ENCODE measurements around the gene UGT1A7.

UGT1A7 gene

DNA sequence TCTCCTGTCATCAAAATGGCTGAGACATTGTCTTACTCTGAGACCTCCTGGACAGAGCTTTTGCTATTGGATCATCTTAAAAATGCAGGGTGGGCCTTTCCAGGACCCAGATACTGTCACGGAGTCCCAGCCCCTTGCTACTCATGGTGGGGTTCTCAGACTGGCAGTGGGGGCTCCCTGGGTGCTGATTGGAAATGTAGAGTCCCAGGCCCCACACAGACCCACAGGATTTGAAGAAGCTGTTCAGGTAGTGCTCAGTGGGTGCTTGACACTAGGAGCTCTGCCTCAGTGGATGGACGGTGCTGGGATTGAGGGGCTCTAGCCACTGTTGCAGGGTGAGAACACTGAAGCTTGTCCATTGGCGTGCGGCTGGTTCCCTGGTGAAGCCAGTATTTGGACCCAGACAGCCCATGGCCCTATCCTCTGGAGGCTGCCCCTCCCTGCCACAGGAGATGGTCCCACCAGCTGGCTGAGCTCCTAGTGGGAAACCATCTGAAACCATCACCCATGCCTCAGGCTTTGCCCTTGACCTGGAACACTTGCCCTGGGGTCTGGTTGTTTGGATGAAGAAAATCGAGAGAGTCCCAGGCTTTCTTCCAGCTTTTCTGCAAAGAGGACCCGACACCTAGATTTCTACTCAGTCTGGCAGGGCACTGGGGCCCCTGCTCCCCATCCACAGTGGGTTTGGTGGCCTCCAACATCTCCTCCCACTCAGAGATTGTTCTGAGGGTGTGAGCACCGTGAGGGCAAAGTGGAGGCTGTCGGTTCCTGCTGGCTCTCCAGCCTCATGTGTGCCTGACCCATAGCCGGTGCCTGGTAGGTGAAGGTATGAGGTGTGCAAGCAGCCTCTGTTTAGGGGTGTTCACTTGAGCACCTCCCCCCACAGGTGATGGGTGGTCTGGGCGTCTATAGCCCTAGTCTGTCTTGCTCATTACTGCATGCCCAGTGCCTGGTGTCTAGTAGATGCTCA lies 126.5 kb downstream of the UGT1A7 start:
- no peak overlapping the region for H3K4me3 ChIP-seq (ENCODE audit: insufficient read length, low read depth)
- DNase-seq (ENCODE audit: low read depth, low spot score) = no peak
- peaks cover 4% of the 10 kb centered on the region for H3K27me3 ChIP-seq (ENCODE audit: insufficient read depth, insufficient read length)
- TF ChIP-seq ZNF274 (IDR thresholded peaks at IDR 0.05; ENCODE audit: low read depth, low read length) = no peak
- no peak for TF ChIP-seq SUZ12 (IDR thresholded peaks at IDR 0.05; ENCODE audit: extremely low read depth, insufficient read depth, insufficient read length)
- TF ChIP-seq YY1 (IDR thresholded peaks at IDR 0.05; ENCODE audit: insufficient read depth, insufficient read length) = no peak
- H3K9me3 ChIP-seq (ENCODE audit: insufficient read depth, low read length) = no peaks in the 10 kb centered on the region; the same call in 1 of the 2 replicates
- no peak overlapping the region for H3K9ac ChIP-seq (ENCODE audit: insufficient read length, low read depth)
- no peaks in the 10 kb centered on the region for H3K36me3 ChIP-seq (ENCODE audit: insufficient read depth, insufficient read length, low read length)
- no peaks in the 10 kb centered on the region for H3K4me1 ChIP-seq (ENCODE audit: insufficient read depth, insufficient read length)

DNA sequence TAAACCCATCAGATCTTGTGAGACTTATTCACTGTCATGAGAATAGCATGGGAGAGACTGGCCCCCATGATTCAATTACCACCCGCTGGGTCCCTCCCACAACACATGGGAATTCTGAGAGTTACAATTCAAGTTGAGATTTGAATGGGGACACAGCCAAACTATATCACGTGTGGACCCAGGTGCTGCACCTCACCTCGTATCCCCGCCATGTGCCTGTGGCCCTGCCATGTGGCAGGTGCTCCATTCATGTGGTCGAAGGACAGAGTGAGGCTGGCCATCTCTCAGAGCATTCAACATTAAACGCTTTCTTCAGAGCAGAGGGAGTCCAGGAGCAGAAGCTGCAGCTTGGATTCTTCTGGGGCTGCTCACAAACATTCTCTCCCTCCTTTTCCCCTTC lies 128.7 kb downstream of the UGT1A7 start:
- no peak overlapping the region for H3K4me3 ChIP-seq (ENCODE audit: insufficient read length, low read depth)
- H3K36me3 ChIP-seq (ENCODE audit: insufficient read depth, insufficient read length, low read length) = no peaks in the 10 kb centered on the region

DNA sequence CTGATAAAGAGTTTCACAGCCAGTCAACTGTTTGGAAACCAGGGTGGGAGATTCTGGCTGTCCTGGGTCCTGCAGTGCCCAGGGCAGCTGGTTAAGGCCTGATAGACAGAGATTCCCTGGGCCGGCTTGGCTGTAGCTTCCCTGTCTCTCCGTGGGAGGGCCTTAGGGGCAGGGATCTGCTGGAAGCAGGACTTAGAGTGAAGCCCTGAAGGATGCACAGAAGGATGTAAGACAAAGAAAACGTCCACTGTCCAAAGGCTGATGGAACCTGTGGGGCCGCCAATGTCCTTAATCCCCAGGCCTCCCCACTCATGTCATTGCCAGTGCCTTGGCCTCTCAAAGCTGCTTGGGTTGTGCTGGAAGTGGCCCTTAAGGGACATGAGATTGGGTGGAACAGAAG lies 129.4 kb downstream of the UGT1A7 start:
- TF ChIP-seq SUZ12 (IDR thresholded peaks at IDR 0.05; ENCODE audit: extremely low read depth, insufficient read depth, insufficient read length) (no peak), ZNF274 (IDR thresholded peaks at IDR 0.05; ENCODE audit: low read depth, low read length) (no peak), YY1 (IDR thresholded peaks at IDR 0.05; ENCODE audit: insufficient read depth, insufficient read length) (no peak)
- no peaks in the 10 kb centered on the region for H3K27me3 ChIP-seq (ENCODE audit: insufficient read depth, insufficient read length)
- no peaks in the 10 kb centered on the region; the same call in 1 of the 2 replicates for H3K9me3 ChIP-seq (ENCODE audit: insufficient read depth, low read length)
- no peak for DNase-seq (ENCODE audit: low read depth, low spot score)
- no peaks in the 10 kb centered on the region for H3K36me3 ChIP-seq (ENCODE audit: insufficient read depth, insufficient read length, low read length)
- no peak overlapping the region for H3K4me3 ChIP-seq (ENCODE audit: insufficient read length, low read depth)
- no peak overlapping the region for H3K9ac ChIP-seq (ENCODE audit: insufficient read length, low read depth)
- H3K4me1 ChIP-seq (ENCODE audit: insufficient read depth, insufficient read length) = no peaks in the 10 kb centered on the region

More for the DNA sequence above, 128.7 kb downstream of the UGT1A7 start:
- TF ChIP-seq SUZ12 (IDR thresholded peaks at IDR 0.05; ENCODE audit: extremely low read depth, insufficient read depth, insufficient read length) (no peak), ZNF274 (IDR thresholded peaks at IDR 0.05; ENCODE audit: low read depth, low read length) (no peak), YY1 (IDR thresholded peaks at IDR 0.05; ENCODE audit: insufficient read depth, insufficient read length) (no peak)
- Histone ChIP-seq H3K9ac (ENCODE audit: insufficient read length, low read depth) (no peak overlapping the region), H3K9me3 (ENCODE audit: insufficient read depth, low read length) (no peaks in the 10 kb centered on the region; the same call in 1 of the 2 replicates), H3K4me1 (ENCODE audit: insufficient read depth, insufficient read length) (no peaks in the 10 kb centered on the region), H3K27me3 (ENCODE audit: insufficient read depth, insufficient read length) (no peaks in the 10 kb centered on the region)
- DNase-seq (ENCODE audit: low read depth, low spot score) = no peak

DNA sequence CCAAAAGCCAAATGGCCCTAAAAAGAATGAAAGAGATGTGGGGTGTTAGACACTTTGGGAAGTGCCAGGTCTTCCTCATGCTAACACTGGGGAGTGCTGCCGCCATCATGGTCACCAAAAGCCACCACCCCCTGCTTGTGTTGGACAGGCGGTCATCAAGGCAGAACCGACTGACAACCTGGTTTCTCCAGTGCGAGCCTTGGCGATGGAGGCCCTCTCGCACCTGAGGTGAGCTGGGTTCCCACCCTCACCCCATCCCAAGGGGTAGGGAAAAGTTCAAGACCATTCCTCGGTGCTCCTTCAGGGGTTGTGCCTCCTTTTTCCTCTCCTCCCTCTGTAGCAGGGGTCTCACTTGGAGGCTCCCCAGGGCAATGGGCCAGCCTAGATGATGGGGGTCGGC lies 130.0 kb downstream of the UGT1A7 start:
- Histone ChIP-seq H3K9ac (ENCODE audit: insufficient read length, low read depth) (no peak overlapping the region), H3K4me3 (ENCODE audit: insufficient read length, low read depth) (no peak overlapping the region)

DNA sequence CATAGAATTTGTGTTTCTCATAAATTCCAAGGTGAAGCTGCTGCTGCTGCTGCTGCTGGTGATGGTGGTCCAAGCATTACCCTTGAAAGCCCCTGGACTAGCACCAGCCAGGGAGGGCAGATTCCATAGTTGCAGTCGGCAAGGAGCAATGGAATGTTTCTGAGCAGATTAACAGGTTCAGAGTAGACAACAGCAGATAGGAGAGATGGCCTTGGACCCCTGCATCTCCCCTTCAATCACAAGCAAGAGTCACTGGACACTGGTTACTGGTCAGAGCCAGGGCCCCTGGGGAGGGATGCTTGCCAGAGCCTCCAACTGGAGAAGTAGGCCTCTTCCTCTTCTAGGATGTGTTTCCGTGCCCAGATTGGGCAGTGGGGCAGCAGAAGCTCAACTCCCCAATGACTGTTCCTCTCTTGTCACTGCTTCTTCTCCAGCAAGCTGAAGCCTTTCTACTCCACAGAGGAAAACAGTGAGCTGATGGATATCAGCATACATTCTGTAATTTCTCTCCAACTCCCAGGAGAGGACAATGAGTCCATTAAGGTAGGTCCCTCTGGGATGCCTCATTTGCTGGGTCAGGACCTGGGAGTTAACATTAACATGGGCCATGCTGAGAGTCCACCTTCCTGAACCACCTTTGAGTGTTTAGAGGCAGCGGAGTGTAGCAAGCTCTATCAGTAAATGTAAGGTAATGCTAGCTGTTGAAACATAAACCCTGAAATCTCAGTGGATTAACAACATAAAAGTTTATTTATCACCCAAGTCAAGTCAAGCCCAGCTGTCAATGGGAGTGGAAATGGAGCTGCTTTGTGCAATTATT lies 131.7 kb downstream of the UGT1A7 start:
- no peak for DNase-seq (ENCODE audit: low read depth, low spot score)
- Histone ChIP-seq H3K4me1 (ENCODE audit: insufficient read depth, insufficient read length) (no peaks in the 10 kb centered on the region), H3K4me3 (ENCODE audit: insufficient read length, low read depth) (no peak overlapping the region), H3K9me3 (ENCODE audit: insufficient read depth, low read length) (no peaks in the 10 kb centered on the region), H3K9ac (ENCODE audit: insufficient read length, low read depth) (no peak overlapping the region), H3K27me3 (ENCODE audit: insufficient read depth, insufficient read length) (no peaks in the 10 kb centered on the region), H3K36me3 (ENCODE audit: insufficient read depth, insufficient read length, low read length) (no peaks in the 10 kb centered on the region)
- TF ChIP-seq YY1 (IDR thresholded peaks at IDR 0.05; ENCODE audit: insufficient read depth, insufficient read length) (no peak), ZNF274 (IDR thresholded peaks at IDR 0.05; ENCODE audit: low read depth, low read length) (no peak), SUZ12 (IDR thresholded peaks at IDR 0.05; ENCODE audit: extremely low read depth, insufficient read depth, insufficient read length) (no peak)

More for the DNA sequence above, 130.0 kb downstream of the UGT1A7 start:
- H3K27me3 ChIP-seq (ENCODE audit: insufficient read depth, insufficient read length) = no peaks in the 10 kb centered on the region
- no peaks in the 10 kb centered on the region for H3K4me1 ChIP-seq (ENCODE audit: insufficient read depth, insufficient read length)
- DNase-seq (ENCODE audit: low read depth, low spot score) = no peak
- no peaks in the 10 kb centered on the region for H3K36me3 ChIP-seq (ENCODE audit: insufficient read depth, insufficient read length, low read length)
- TF ChIP-seq ZNF274 (IDR thresholded peaks at IDR 0.05; ENCODE audit: low read depth, low read length) (no peak), YY1 (IDR thresholded peaks at IDR 0.05; ENCODE audit: insufficient read depth, insufficient read length) (no peak), SUZ12 (IDR thresholded peaks at IDR 0.05; ENCODE audit: extremely low read depth, insufficient read depth, insufficient read length) (no peak)
- H3K9me3 ChIP-seq (ENCODE audit: insufficient read depth, low read length) = no peaks in the 10 kb centered on the region

DNA sequence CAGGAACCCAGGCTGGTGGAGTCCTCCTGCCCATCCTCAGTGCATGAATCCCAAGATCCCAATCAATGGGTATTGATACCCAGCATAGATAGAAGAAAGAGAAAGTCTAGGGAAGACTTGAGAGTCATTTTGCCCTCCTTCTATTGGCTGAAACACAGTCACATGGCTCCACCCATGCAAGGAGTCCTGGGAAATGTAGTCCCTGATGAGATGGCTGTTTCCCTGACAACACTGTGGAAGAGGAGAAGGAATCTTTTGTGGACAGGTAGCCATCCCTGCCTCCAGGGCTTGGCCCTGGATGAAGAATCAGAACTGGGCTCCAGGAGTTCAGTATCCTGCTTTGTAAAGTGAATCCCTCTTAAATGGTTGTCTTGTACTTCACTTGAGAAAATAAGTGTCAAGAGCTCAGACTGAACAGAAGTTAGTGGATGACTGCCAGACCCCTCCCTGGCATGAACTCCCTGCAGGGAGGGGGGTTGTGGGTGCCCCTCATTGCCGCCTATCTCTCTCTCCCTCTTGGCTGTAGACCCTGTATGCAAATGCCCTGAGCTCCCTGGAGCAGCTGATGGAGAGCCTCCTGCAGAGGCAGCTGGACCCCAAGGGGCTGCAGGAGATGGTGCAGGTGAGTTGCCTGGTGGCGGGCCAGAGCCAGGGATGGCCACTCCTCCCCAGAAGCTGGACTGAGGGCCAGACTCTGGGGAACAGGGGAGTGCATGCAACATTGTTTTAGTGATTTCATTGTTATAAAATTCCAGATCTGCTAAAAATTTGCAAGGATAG lies 132.5 kb downstream of the UGT1A7 start:
- Histone ChIP-seq H3K9ac (ENCODE audit: insufficient read length, low read depth) (no peak overlapping the region), H3K36me3 (ENCODE audit: insufficient read depth, insufficient read length, low read length) (no peaks in the 10 kb centered on the region), H3K27me3 (ENCODE audit: insufficient read depth, insufficient read length) (peaks cover 2% of the 10 kb centered on the region), H3K9me3 (ENCODE audit: insufficient read depth, low read length) (no peaks in the 10 kb centered on the region), H3K4me1 (ENCODE audit: insufficient read depth, insufficient read length) (no peaks in the 10 kb centered on the region), H3K4me3 (ENCODE audit: insufficient read length, low read depth) (no peak overlapping the region)
- TF ChIP-seq YY1 (IDR thresholded peaks at IDR 0.05; ENCODE audit: insufficient read depth, insufficient read length) (no peak), ZNF274 (IDR thresholded peaks at IDR 0.05; ENCODE audit: low read depth, low read length) (no peak), SUZ12 (IDR thresholded peaks at IDR 0.05; ENCODE audit: extremely low read depth, insufficient read depth, insufficient read length) (no peak)
- no peak for DNase-seq (ENCODE audit: low read depth, low spot score)
